Stimulated activated CD8-positive, alpha-beta memory T cell treated with anti-CD3 and anti-CD28 coated beads, Interleukin-7, amount 100 ng/mL, for 24 hours (primary cell): Measurements from ENCODE around the gene TH.
A peak's percentile ranks its signal among the peaks of the same experiment; 100 is the strongest.
"Not testable (repeated sequence)": the region's sequence is repeated elsewhere in the genome, so short reads cannot be mapped to it uniquely, and the experiment has no call there.

Source experiments
- DNase-seq: peaks from one replicate; pipeline ENCODE4 v3.0.0-alpha.2; 2020; ENCODE audit warnings: low read depth

The TH gene

GRCh38 chr11:2195756-2196088 lies 24.1 kb upstream of the TH start:
- no peak for DNase-seq

DNA sequence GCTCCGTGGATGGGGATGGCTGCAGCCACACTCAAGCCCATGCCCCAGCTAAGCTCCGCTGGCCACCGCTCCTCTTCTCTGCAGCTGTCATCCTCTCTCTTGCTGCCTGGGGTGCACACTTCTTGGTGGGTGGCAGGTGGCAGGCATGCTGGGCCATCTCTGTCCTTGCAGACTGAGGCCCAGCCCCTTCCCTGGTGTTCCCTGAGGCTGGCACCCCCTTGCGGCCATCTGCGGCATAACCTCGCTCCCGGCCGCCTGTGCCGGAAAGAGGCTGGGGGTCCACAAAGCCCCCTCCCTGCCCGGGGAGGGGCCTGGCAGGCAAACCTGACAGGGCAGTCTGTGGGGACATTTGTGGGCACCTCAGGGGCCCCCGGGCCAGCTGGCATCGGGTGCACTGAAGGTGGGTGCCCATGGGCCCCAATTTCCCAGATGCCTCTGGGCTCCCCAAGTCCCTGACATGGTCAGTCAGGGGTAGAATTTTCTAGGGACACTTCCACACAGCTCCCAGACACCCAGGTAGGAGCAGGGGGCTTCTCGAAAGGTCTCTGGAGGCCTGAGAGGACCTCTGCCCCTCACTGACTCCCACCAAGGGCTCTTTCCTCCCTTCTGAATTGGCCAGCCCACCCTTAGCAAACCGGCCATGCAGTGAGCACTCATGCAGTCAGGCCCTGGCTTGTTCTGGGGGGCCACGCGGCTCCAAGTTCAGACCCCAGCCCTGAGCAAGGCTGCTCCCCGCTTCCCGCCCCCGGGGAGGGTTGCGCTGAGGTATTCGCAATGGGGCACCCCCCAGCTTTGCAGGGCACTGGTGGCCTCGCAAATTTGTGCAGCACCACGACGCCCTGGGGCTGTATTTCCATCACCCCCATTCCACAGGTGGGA lies 23.5 kb upstream of the TH start:
- DNase-seq, result peak; percentile 37

DNA sequence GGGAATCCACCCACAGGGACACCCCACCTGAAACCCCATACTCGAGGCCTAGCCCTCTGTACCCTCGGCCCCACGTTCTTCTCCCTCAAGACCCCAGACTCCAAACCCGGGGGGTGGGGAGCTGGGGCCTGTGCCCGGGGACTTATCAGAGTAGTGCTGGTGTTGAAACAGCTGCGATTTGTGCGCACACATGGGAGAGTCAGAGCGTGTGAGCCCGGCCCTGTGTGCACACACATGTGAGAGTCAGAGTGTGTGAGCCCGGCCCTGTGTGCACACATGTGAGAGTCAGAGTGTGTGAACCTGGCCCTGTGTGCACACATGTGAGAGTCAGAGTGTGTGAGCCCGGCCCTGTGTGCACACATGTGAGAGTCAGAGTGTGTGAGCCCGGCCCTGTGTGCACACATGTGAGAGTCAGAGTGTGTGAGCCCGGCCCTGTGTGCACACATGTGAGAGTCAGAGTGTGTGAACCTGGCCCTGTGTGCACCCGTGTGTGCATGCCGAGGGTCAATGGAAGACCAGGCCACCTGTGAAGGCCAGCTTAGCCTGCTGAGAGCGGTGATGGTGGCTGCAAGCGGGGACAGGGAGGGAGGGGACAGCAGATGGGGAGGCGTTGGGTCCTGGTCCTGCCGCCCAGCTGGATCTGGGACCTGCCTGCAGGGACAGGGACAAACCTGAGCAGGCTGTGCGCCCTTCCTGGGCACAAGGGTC lies 22.4 kb upstream of the TH start:
- DNase-seq, result not testable (repeated sequence)

DNA sequence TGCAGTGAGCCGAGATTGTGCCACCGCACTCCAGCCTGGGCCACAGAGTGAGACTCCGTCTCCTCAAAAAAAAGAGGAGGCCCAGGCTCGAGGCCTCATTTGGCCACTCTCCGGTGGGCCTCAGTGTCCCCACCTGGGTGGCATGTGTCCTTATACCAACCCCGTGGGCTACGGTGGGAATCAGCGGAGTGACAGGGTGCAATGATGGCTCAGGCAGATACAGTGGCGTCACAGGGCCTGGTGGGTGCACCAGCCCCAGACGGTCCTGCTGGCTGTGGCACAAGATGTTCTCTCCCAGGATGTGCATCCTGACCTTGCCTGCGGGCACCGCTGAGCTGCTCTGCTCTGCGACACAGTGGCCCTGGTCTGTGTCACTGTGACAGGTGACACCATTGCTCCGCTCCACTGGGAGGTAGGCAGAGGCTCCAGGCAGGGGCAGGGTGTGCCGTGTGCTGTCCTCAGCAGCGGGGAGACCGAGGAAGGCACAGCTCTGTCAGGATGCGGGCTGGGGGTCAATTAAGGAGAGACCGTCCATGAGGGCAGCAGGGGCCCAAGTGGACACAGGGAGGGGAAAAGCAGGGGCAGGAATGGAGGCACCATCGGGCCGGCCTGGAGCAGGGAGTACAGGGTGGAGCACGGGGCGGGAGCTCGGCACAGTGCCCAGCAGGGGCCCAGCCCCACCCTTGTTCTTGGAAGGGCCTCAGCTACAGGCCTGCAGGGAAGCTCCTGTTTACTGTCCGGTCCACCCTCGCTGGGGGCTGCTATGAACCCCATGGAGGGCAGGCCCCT lies 21.7 kb upstream of the TH start:
- DNase-seq, result no peak

- no peak for DNase-seq
These were observed 20.8 kb upstream of the TH start for GRCh38 chr11:2192435-2192834.

DNA sequence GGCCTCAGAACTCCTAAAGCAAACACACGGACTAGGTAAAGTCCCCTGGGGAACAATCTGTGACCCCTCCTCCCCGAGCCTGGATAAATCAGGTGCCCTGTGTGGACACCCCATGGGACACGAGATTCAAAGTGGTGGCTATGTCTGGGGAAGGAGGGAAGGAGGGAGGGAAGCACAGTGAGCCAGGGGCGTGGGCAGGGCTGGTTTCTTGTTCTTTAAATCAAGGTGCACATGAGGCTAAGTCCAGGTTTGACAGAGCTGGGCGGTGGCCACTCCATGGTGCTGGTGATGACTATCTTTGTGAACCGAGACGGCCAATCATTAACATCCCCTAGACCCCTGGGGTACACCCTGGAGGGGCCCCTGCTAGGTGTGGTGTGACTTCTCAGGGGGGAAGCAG lies 20.3 kb upstream of the TH start:
- no peak for DNase-seq

GRCh38 chr11:2190657-2191471 lies 19.2 kb upstream of the TH start:
- DNase-seq, result no peak

DNA sequence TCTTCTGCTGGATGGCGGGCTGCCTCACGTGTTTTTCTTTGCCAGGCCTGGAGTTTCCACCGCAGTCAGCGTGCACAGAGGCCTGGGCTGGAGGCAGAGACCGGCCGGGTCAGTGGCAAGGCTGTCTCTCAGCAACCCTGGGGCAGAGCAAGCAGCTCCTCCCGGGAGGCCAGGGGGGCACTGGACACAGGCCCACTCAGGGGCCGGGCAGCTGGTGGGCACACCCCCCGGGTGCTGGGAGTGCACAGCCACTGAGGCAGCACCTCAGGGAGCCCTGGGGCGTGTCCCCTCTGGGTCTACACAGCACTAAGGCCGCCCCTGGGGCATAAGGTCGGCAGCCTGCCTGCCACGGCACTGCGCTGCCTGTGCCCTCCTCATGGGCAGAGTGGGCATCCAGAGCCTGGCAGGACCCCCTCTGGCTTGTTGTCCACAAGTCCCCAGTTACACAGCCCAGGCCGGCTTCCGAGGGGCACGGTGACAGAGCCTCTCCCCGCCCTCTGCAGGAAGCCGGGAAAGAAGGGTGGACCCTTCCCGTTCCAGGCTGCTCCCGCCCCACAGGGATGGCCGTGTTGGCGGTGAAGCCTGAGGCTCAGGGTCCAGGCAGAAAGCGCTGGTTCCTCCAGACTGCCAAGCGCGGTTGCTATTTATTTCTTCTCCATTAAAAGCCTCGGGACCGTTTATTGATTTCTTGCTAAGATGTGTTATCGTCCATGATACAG lies 18.5 kb upstream of the TH start:
- no peak for DNase-seq

DNA sequence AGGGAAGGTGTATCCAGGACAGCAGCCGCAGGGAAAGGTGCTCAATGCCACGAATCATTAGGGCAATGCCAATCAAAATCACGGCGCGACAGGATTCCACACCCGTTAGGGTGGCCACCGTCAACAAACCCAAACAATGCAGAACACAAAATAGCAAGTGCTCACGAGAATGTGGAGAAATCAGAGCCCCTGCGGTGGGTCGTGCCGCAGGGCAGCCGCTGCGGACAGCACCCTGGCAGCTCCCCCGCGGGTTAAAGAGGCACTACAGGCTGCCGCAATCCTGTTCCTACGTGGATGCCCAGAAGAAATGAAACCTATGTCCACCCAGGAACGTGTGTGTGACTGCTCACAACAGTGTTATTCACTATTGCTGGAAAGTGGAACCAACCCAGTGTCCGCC lies 17.1 kb upstream of the TH start:
- no peak for DNase-seq

GRCh38 chr11:2187280-2187707 lies 15.7 kb upstream of the TH start:
- no peak for DNase-seq

- DNase-seq, result peak; percentile 17
These were observed 15.2 kb upstream of the TH start for GRCh38 chr11:2186669-2187279.

DNA sequence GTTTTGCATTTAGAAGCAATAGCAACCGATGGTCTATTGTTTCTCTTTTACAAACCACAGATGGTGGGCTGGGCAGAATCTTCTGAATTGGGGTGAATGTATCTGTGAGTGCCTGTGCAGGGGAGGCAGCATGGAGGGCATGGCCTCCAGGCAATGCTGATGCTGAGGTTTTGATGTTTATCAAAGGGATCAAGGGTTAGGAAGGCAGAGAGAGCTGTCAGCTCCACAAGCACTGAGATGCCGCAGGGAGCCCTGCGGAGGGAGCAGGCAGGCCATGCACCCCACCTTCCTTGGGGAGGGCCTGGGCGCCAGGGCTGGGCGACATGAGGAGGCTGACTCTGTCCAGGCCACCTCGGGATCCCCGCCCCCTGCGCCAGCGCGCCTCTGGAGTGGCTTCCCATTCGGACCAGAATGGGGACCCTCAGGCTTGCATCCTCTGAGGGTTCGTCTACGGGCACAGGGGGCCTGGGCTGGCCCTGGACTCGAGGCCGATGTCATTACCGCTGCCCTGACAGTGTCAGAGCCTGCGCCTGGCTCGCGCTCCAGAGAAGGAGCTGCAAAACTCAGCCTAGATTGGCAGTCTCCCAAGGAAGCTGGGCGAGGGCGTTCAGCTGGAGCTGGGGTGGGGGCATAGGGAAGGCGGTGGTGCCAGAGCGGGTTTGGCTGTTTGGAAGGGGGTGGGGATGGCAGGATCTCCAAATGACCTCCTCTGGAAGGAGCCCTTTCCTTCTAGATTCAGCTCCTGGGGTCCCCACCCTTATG lies 13.9 kb upstream of the TH start:
- DNase-seq, result no peak

DNA sequence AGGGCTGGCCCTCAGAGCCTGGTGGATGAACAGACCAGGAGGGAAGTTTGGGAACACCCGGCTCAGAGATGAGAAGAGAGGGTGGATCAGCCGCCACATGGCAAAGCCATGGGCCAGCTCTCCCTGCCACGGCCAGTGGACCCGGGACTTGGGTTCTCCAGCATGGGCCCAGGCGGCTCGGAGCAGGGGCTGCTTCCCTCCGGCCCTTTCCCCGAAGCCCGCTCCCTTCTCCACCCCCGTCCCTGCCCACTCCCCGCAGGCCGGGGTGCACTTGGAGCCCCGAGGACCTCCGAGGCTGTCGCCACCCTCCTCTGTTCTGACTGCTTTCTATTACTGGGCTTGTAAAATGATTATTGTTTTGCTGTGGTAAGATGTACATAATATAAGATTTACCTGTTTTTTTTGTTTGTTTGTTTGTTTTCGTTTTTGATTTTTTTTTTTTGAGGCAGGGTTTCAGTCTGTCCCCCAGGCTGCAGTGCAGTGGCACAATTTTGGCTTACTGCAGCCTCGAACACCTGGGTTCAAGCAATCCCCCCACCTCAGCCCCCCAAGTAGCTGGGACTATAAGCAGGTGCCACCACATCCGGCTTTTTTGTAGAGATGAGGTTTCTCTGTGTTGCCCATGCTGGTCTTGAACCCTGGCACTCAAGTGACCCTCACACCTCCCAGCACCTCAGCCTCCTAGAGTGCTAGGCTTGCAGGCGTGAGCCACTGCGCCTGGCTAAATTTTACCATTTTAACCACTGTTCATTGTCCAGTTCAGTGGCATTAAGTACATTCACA lies 11.3 kb upstream of the TH start:
- DNase-seq, result no peak

DNA sequence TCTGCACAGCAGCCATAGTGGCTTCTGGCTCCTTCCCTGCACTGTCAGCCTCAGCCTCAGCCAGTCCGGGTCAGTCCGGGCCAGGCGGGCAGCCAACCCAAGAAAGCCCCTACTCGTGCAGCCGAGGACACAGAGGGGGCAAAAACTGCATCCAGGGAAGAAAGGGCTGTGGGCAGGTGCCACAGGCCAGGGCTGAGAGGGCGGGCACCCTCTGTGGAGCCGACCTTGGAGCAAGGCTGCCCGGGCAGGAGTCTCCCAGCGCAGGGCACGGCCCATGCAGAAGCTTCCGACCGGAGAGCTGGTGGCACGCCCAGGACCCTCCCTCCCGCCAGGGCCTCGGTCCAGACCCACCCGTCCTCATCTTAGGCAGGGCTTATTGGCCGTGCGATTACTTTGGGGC lies 10.5 kb upstream of the TH start:
- no peak for DNase-seq

DNA sequence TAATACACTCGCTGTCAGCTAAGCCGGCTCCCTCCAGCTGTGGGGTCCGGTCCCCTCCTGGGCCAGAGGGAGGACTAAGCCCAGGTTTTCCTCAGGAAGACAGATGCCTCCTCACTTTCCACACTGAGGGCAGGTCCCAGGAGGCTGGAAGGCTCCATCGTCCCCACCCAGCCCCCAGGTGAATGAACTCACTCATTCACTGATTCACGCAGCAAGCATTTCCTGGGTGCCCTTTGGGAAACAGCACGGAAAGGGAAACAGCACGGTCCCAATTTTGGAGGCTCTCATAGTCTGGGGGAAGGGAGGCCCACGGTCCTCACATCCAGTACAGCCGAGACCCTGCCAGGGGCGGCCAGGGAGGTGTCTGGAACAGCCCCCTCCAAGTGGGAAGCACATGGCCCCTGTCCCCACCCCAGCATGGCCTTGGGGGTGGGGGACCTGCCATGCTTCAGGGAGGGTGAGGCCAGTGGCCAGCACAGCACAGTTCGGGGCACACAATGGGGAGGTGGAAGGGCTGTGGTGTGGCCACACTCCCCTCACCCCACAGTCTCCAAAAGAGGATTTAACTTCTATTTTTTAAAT lies 9.3 kb upstream of the TH start:
- no peak for DNase-seq

GRCh38 chr11:2180347-2180746 lies 8.7 kb upstream of the TH start:
- no peak for DNase-seq

GRCh38 chr11:2179516-2179915 lies 7.9 kb upstream of the TH start:
- DNase-seq, result no peak

DNA sequence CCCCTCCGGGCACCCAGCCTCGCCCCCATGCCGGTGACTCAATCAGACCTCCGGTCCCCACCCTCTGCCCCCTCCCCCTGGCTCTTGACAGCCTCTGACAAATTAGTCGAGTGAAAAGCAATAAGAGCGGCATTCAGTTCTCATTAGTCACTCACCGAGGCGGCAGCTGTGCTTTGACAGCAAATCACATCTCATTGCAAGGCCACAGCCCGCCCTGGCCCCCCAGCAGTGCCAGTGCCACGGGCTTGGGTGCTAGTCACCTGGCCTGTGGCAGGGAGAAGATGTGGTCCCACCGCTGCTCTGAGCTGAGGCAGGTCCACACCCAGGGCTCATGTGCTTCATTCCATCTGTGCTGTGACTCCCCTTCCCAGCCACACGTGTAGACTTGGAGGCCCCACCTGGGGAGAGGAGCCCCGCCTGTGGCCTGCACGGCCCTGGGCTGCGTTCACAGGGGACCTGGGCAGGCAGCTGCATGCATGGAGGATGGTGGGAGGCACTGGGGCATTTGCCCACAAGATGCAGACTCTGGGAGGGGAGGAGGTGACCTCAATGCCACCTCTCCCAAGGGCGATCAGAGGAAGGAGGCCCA lies 7.4 kb upstream of the TH start:
- no peak for DNase-seq
